HG03575 (cell line): ENCODE results near the gene SOX30.

ENCODE experiments used
- ATAC-seq: cut with Tn5 transposase; IDR thresholded peaks from one replicate; pipeline ENCODE4 v1.9.1; 2021; ENCODE audit not compliant: unreplicated experiment, insufficient number of reproducible peaks, low FRiP score; ENCODE audit errors: extremely low read depth

Gene SOX30

DNA sequence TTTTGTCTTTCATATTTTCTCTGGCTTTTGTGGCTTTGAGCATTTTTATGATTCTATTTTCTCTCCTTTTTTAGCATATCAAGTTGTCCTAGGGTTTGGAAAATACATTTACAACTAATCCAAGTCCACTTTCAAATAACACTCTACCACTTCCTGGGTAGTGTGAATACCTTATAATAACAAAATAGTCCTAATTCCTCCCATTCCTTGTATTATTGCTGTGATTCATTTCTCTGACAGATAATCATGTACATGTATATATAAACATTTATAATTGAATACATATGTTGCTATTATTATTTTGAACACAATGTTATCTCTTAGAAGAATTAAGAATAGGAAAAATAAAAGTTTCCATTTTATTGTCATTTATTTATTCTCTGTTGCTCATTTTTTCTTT, 61.8 kb downstream of the SOX30 start:
- no peak for ATAC-seq

DNA sequence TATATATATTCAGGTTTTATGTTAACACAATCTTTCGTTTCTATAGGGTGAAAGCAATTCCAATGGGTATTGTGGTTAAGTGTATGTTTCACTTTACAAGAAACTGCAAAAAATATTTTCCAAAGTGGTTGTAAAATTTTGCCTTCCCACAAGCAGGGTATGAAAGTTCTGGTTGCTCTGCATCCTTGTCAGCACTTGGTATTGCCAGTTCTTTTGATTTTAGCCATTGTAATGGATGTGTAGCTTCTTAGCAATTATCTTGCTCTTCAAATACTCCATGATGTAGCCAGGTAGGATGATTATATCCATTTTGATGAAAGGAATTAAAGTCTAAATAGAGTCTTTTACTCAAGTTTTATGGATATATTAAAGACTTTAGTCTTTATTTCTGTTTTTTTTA, 67.6 kb downstream of the SOX30 start:
- no peak for ATAC-seq

- no peak for ATAC-seq
Measured at GRCh38 chr5:157582731-157583620, 69.3 kb downstream of the SOX30 start.

GRCh38 chr5:157581901-157582300, 70.3 kb downstream of the SOX30 start:
- ATAC-seq = no peak

- no peak for ATAC-seq
Measured at GRCh38 chr5:157578079-157578780, 74.0 kb downstream of the SOX30 start.

GRCh38 chr5:157576678-157577077, 75.6 kb downstream of the SOX30 start:
- ATAC-seq = no peak
